GM03348 (cell line): Measurements from ENCODE around the gene ADAMTS17.

Source experiments
- DNase-seq: peaks from one replicate; pipeline ENCODE4 v3.0.0; 2012; ENCODE audit warnings: low spot score

The ADAMTS17 gene

DNA sequence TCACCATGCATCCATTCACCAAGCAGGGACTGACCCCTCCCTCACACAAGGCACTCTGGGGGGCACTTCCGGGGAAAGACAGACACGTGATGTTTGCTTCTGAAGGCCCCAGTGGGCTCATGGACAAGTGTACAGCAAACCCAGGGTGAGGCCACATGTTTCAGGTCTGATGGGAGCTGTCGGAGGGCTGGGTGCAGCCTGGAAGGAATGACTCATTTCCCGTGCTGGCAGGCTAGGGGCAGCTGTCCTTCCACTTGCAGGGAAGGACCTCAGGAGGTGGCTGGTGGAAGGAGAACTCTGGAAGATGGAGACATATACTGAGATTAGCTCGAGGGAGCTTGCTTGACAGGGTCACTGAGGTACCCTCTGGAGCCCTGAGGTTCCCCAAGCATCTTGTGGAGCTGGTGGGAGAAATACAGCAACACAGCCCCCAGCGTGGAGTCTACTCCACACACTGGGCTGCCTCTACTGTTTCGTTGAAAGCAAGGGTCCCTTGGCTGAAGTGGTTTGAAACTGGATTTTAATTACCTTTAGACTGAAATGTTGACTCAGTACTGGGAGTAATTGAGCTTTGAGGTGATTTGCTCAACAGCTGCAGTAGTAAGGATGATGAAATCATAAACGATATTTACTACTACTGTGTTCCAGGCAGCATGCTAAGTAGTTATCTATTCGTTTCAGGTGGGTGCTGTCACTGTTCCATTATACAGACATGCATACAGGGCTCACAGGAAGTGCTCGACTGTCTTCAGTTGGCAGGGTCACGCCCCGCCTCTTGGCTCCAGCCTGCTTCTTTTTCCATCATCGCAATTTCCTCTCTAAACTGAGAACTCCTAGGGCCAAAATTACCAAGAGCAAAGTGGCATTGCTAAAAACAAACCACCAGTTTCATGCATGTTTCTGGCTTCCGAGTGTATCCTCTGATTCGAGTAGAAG, 230.4 kb downstream of the ADAMTS17 start:
- DNase-seq = peak; percentile 50

DNA sequence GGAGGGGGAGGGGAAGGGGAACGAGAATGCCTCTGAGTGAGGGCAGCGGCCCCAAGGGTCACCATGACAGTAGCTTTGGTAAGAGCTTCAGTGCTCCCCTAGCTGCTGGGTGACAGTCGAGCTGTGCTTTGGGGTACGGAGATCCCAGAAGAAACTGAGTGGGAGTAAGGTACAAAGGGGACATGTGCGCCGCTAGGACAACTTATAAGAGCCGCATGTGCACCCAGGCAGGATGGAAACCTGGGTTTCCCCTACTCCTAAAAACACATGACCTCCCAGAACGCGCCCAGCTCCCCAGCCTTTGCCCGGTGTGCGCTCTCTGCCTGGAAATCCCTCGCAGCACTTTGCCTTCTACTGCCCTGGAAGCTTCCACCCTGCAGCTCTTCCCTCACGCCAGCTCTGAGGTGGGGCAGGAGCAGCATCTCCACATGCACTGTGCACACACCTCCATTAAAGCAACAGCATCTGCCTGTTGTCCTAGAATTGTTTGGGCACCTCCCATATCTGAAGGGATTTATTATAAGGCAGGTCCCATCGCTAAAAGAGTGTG, 232.2 kb downstream of the ADAMTS17 start:
- DNase-seq = no peak

DNA sequence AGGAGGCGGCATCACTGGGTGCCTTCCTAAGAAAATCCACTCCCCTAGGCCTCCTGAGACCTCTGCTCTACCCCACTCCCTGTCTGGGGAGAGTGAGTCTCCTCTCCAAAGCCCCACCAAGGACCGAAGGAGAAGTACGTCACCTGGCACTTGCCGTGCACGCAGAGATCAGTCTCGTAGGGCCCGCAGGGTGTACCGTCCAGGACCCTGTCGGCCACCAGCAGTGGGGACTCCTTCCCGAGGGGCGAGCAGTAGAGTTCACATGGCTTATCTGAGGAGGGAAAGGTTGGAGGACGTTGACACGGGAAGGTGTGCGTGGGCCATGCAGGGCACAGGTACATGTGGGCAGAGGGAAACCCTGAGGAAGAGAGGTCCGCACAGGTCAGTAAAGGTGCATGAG, 232.9 kb downstream of the ADAMTS17 start:
- no peak for DNase-seq

DNA sequence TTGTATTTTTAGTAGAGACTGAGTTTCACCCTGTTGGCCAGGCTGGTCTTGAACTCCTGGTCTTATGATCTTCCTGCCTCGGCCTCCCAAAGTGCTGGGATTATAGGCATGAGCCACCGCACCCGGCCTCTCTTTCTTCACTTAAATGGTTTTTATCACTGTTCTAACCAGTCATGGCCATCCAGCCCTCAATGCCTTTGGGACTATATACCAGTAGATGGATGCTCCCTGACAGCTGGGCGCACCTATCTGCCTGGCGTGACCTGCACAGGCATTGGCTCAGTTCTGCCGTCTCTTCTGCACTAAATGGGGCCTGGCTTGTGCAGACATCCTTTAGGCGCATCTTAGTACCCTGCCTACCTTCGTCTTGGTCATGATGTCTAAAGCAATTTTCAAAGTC, 233.4 kb downstream of the ADAMTS17 start:
- no peak for DNase-seq

DNA sequence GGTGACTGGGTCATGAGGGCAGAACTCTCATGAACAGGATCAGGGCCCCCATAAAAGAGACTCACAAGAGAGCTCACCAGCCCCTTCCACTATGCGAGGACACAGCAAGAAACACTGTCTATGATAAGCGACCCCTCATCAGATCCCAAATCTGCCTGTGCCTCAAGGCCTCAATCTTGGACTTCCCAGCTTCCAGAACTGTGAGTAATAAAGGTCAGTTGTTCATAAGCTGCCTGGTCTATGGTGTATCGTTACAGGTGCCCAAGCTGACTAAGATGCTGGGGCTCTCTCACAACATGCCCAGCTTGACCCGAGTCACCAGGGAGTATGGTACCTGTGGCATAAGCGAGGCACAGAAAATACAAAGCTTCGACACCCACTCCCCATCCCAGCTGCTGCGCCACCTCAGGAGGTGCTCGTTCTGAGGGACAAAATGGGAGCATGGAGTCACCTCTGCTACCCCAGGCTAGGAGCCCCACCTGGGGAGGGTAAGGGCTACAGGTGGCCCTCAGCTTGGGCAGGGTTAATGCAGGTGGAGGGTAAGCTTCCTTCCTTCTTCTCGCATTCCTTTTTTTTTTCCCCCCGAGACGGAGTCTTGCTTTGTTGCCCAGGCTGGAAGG, 234.1 kb downstream of the ADAMTS17 start:
- no peak for DNase-seq

DNA sequence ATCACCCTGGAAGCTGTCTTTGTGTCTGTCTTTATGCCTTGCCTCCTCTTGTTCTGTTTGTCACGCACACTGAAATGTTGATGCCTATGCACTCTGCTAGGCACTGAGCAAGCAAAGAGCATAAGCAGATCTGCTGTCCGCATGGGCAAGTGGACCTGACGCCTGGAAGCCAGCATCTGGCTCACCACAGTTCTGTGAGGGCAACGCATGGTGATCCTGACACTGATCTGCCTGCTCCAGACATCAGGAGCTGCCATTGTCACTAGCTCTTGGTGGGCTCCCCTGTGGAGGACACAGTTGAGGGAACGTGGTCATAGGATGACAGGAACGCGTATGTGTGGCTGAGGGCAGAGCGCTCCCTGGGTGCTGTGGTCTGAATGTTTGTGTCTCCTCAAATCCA, 234.6 kb downstream of the ADAMTS17 start:
- DNase-seq = no peak

DNA sequence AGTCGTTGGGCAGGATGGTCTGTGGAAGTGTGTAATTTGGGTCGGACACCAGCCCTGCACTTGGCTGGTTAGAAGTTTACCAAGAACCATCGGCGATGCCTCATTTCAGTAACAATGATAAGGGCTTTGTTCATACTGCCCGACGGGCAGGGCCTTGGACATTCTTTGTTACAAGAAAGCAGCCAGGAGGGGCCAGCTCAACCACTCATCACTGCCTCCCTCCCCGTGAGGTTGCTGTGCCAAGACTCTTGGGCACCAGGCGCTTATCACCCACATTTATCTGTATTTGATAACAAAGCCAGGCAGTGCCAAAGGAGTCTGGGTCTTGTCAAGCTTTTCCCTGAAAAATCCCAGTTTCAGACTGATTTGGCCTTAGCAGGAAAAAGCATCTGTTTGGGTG, 235.0 kb downstream of the ADAMTS17 start:
- DNase-seq = no peak

DNA sequence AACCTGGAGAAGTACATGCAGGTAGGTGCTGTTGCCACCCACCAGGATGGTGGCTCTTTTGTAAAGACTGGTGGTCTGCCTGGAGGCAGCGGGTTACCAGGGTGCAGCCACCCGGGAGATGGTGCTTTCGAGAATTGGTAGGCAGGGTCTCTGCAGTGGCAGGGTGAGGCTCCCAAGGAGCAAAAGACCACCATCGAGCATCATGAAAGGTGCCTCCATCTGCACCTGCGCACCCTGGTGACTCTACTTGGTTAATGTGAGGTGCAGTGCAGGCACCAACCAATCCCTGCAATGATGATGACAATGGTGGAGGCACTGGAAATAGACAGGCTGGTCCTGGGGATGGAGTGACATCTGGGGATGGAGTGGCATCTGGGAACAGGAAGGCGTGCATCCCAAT, 236.7 kb downstream of the ADAMTS17 start:
- no peak for DNase-seq

DNA sequence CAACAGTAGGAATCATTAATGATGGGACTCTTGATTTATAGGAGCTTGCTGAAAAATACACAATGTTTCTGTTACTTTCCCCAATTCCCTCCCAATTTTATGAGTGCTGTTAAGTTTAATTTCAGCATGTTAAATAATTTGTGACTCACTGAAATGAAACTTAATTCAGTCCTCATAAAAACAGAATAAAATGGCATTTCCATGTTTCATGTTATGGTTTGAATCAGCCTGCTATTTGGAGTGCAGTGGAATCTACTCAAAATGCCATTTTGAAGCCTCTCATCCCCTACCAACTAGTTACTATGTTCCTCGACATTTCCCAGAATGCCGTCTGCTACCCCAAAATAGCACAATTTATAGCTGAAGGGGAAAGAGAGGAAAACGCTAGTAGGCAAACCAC, 237.5 kb downstream of the ADAMTS17 start:
- DNase-seq = no peak

DNA sequence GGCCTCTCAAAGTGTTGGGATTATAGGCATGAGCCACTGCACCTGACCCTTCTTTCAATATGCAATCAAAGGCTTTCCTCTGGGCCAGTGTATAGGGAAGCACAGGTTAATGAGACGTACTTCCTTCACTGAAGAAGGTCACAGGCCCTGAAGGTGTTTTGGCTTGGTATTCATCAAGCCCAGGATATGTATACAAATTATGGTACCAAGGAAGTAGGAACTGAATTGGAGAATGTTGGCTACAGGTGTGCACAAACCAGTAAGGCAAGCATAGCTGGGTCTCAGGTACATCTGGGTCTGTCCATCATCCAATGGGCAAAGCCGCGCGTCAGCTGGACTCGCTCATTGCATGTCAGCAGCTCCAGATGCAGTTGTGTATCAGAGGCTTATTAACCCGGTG, 237.9 kb downstream of the ADAMTS17 start:
- DNase-seq = no peak

DNA sequence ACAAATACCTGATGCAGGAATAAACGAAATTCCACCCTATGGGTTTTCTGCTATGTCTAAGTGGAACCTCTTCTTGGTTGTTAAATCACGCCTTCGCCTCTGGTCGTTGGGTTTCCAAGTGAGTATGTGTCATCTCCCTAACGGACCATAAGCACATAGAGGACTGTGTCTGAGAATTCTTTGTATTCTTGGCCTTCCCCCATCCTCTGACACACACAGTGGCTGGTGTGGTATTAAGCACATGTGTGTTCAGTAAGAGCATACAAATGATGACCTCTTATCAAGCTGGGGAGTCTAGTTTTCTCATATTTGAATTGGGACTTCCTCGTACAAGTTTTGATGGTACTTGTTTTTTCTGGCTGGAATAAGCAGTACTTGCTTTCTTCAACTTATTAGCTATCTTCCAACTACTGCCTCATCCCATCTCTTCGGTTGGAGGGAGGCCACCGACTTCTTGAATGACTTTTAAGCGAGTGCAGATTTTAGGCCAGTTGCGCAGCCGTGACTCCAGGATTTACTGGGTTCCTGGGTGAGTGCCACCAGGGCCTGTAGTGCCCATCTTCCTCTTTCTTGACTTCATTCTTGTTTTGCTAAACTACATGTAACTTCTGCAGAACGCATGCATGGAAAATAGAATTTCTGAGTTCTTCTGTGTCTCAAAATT, 240.2 kb downstream of the ADAMTS17 start:
- no peak for DNase-seq

DNA sequence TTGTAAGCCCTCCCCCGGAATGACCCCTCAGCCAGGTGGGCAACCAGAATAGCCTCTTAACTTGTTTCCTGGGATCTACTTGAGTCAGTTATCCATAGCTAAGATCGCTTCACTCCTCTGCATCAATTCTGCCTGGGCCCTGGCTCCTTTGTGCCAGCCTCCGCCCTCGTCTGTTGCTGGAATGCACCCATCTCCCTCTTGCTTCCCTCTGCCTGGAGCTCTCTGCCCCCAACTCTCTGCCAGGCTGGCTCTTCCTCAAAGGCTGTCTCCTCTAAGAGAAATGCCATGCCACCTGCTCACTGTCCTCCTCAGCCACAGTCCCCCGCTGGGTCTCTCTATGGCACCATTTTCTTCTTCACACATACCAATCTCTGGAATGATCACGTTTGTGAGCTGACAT, 240.8 kb downstream of the ADAMTS17 start:
- DNase-seq = no peak

DNA sequence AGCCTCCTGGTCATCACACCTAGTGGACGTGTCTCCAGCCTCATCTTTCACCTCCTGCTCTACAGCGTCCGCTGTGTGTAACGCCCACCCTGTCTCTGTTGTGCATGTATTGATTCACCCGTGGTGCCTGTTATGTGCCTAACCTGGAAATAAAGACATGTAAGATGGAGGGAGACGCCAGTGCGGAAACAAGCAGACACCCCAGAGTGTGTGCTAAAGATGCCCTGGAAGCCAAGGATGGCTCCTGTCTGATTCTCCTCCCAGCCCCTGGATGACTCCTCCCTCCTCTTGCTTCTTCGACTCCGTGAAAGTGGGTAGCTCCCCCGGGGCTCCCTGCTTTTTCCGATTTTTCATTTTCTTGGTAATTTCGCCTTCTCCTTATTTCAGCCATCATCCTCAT, 241.8 kb downstream of the ADAMTS17 start:
- no peak for DNase-seq

DNA sequence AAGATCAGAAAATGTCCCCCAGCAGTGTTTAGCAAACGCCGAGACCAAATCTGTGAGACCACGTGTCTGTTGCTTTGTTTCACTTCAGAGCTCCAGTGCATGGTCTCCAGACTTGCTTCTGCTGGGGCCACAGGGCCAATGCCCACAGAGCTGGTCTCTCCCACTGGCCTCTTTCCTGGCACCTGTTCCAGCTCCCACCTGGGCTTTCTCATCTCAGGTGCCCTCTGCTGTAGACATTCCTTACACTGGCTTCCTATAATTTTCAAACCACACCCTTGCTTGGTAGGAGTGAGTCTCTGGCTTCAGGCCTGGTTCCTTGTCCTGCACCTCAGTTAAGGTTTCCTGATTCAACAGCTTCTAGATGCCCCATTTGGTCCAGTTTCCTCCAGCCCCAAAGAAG, 243.1 kb downstream of the ADAMTS17 start:
- DNase-seq = no peak

DNA sequence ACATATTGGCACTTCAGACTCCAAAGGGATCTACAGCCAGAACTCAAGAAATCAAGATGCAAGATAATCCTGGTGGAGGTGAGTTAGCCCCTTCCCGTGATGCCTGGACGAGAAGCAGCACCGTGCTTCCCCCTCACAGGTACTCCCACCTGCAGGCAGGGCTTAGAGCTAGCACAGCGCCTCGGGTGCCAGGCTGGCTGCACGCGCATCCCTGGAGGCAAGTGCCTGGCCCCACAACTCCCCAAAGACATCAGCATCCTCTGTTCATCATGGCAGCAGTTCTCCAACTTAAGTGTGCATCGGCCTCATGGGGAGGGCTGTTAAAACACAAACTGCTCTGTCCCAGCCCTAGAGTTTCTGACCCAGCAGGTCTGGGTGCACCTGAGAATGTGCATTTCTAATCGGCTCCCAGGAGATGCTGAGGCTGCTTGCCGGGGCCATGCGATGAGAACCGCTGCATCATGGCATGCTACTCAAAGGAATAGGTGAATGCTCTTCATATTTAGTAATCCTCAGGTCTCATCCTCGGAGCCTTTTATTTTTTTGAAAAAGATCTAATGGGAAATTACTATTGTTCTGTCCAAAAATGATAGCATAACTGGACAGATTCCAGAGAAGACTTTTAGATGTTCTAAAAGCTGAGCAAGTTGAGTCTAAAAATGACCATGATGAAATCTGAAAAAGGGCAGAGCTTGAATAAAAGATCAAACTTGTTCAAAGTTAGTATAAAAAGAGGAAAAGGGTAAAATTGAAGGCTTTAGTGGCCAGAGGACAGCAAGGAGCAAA, 244.2 kb downstream of the ADAMTS17 start:
- no peak for DNase-seq

DNA sequence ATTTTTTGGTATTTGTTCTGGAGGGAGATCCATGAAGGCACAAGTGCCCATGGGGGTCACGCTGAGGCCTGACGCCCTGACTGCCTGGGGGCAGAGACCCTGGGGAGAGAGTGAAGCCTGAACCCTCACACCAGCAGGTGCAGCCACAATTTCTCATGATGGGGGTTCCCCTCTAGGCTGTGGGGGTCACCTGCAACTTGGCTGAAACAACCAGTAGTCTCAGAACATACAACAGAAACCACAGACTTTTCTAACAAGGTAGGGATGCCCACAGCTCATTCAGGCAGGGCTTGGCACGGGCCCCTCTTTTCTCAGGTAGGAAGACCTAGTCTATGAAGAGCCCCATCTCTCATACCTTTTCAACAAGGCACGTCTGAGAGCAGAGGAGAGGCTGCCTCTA, 245.1 kb downstream of the ADAMTS17 start:
- no peak for DNase-seq

DNA sequence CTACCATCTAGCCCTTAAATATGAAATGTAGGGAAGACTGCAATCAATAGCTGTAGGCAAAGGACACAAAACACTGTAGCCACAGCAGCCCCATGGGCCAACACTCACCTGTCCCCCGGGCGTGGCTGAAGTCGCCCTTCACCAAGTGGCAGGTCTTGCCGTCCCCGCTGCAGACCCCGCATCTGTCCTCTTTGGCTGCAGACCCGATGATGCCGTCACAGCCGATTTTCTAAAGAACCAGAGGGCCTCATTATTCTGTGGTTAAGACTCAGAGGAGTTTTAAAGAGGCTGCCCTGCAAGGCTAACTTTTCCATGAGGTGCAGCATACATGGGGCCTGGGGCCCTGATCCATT, 245.6 kb downstream of the ADAMTS17 start:
- DNase-seq = no peak

DNA sequence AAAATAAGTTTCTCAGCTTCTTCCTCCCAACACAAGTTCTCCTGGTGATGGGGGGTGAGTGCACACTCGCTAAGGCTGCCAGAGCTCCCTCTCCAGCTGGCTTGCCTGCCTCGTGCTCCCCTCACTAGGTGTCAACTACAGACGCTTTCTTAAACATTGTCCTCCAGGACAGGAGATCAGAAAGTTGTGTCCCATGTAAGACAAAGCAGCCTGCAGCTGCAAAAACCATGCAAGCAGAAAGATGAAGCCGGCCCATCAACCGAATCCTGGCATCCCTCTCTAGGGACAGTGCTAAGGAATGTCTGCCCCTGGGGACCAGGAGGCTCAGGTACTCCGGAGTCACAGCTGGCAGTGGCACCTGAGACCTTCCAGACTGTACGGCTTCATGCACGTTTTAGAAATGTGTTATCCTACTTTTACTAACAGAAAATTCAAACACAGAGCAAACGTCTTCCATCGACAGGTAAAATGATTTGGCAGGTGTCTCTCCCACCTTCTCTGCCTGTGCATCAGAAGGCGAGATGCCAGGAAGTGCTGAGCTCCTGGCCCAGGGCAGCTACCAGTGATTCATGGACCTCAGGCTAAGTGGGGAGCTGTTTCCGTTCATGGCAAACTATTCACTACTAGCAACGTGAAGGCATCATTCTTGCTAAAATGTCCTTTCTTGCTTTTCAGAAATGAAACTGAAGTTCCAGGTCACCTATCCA, 246.1 kb downstream of the ADAMTS17 start:
- no peak for DNase-seq

DNA sequence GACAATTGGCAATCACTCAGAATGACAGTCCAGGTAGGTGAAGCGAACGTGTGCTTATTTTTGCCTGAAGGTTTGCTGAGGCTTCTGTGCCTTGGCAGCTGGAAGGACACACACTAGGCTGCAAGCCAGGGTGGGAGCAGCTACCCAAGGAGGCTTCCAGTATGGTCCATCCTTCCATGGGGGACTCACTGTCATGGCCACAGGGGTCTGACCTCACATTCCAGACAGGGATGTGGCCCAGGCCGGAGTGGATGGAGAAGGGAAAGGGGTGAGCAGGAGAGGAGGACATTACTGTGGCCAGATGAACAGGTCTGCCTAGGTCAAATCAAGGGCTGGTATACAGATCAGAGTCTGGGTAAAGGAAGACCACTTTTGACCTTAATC, 247.7 kb downstream of the ADAMTS17 start:
- DNase-seq = no peak

DNA sequence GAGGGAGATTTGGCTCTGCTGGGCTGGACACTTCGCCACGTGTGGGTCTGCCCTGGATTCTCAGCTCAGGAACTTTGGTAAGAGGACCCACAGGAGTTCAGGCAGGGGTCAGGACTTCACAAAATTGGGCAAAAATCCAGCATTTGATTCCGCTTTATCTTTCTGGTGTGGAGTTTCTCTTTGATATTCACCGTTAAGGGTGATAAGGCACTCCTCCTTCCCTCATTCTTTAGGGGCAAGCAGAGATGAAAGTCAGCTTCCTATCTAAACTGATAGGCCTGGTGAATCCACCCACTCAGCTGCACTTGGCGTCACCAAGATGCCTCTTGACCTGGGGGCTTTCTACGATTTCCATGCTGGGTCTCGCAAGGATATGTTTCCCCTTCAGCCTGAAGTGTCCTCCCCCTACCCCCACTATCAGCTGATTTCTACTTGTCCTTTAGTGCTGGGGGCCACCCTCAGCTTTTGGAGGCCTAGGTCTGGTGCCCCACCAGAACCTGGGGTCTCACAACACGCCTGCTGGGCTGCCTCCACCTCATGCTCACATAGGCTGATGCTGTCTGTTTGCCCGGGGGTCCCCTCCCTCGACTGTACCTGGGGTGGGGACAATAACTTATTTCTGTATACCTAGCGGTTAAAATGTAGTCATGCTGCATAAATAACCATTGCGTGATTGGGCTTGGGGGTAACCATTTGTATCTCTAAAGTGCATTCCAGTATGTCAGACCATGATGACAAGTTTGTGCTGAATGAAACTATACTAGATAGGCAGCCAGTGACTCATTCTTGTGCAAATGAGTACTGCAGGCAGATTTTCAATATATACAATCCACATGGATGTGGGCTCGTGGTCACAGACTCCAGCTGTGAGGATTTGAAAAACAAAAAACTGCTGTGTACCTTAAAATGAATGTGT, 248.3 kb downstream of the ADAMTS17 start:
- DNase-seq = no peak
